Activated CD4-positive, alpha-beta T cell treated with anti-CD3 and anti-CD28 coated beads, Interleukin-2, amount 50 U/mL, for 1 hour (primary cell): ENCODE measurements around the gene GIN1.
"Not testable (repeated sequence)": the region's sequence is repeated elsewhere in the genome, so short reads cannot be mapped to it uniquely, and the experiment has no call there.

ENCODE experiments used
- DNase-seq: peaks from one replicate; pipeline ENCODE4 v3.0.0-alpha.2; 2020

GIN1 gene

DNA sequence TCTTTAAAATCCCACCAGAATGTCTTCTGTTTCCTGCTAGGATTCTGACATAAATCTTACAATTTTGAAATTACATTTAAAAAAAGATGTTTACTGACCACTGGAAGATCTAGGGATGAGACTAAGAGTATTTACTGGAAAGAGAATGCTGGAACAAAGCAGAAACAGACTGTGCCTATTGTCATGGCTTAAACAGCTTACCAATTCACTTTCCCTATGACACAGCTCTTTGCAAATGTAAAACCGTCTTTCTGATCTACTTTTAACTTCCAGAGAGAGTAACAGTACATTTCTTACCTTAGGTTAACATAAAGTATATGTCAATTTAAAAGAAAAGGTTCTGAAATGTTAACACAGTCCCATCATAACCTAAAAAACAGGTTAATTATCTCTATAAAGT lies 10.7 kb downstream of the GIN1 start:
- DNase-seq: no peak

DNA sequence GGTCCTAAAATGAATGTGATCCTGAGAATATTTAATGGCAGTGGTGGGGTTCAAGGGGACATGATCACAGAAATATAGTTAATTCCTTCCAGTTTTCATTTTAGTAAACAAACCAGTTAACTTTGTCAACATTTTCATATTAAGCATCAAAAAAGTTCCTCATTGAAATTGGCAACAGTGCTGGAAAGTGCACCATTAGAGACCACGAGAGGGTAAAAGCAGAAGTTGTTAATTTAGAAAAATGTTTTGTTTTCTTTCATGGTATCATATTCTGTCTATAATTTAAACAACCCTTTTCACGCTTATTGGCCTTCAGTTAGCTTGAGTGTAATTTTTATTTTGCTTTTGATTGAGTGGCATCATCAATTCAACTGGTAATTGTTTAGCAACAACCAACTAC lies 11.9 kb downstream of the GIN1 start:
- no peak for DNase-seq

GRCh38 chr5:103102234-103102633 lies 17.7 kb downstream of the GIN1 start:
- DNase-seq: no peak

GRCh38 chr5:103101079-103101750 lies 18.7 kb downstream of the GIN1 start:
- DNase-seq: no peak

- no peak for DNase-seq
These were observed 20.9 kb downstream of the GIN1 start for GRCh38 chr5:103098993-103099392.

DNA sequence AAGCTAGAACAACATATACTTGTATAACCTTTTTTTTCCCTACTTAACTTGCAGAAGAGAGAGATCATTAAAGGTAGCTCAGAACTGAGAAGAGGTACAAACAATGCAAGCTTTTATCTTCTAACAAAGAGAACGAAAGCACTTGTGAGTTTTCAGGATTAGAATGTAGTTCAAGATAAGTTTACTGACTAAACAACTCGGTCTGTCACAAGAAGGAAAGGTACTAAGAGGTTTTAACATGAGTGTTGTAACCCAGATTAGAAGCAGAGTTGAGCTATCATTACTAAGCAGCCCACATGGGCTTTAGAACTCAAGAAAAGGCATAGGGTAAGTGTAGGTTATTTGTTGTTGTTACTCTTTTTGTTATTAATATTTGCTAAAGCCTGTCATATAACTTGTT lies 25.2 kb downstream of the GIN1 start:
- DNase-seq: no peak

GRCh38 chr5:103093727-103094126 lies 26.2 kb downstream of the GIN1 start:
- no peak for DNase-seq

DNA sequence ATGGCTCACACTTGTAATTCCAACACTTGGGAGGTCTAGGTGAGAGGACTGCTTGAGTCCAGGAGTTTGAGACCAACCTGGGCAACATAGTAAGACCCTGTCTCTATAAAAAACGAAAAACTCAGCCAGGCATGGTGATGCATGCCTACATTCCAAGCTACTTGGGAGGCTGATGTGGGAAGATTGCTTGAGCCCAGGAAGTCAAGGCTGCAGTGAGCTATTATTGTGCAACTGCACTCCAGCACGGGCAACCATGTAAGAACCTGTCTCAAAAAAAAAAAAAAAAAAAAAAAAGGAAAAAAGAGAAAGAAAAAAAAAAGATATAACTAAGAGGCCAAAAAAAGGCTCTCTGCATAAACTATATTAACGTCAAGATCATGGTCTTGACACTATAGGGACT lies 27.3 kb downstream of the GIN1 start:
- no peak for DNase-seq

DNA sequence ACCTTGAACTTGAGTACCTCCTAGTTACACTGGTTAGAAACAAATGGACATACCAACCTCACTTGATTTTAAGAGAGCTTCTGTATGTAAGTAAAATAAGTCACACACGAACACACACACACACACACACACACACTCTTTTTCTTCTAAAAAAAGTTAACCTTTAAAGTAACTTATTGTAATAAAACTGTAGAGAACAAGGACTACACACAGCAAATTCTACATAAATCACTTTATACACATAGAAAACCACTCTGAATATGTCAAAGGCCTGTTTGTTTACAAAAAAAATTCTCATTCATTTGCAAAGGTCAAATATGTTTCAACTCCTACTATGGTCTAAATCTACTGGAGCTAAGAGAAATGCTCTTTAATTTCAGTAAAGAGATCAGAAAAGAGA lies 29.1 kb downstream of the GIN1 start:
- DNase-seq: no peak

DNA sequence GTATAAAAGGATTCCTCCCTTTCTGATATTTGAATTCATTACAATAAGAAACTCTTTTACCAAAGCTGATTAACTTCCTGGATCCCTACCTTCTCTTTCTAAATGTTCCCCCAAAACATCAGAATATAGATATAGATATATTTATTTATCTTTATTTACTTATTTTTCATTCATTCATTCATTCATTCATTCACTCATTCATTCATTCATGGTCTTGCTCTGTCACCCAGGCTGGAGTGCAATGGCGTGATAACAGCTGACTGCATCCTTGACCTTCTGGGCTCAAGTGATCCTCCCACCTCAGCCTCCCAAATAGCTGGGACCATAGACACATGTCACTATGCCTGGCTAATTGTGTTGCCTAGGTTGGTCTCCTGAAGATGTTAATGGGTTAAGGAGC lies 30.7 kb downstream of the GIN1 start:
- no peak for DNase-seq

DNA sequence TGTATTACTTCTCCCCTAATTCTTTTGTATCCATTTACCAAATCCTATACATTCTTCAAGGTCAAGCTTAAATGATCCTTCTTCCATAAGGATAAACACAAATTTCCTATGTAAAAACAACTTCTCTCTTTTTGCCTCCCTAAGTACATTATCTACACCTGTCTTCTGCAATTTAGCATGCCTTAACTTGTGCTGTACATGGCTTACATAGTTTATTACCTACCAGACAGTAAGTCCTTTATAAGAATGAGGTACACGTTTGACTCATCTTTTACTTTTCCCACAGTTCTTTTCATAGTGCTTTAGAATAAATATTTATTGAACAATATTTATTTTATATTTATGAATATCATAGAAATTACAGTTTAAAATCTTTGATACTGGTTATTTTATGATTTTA lies 33.4 kb downstream of the GIN1 start:
- DNase-seq: no peak

GRCh38 chr5:103079796-103080195 lies 40.1 kb downstream of the GIN1 start:
- no peak for DNase-seq

DNA sequence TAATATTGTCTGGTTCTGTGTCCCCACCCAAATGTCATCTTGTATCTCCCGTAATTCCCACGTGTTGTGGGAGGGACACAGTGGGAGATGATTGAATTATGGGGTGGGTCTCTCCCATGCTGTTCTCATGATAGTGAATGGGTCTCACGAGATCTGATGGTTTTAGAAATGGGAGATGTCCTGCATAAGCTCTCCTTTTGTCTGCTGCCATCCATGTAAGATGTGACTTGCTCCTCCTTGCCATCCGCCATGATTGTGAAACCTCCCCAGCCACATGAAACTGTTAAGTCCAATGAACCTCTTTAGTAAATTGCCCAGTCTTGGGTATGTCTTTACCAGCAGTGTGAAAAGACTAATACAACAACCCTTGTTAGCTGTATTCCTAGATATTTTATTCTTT lies 44.5 kb downstream of the GIN1 start:
- DNase-seq: no peak

GRCh38 chr5:103073500-103073899 lies 46.4 kb downstream of the GIN1 start:
- DNase-seq: not testable (repeated sequence)

GRCh38 chr5:103066326-103066725 lies 53.6 kb downstream of the GIN1 start:
- DNase-seq: no peak

GRCh38 chr5:103060424-103060954 lies 59.4 kb downstream of the GIN1 start:
- no peak for DNase-seq

GRCh38 chr5:103059525-103059924 lies 60.4 kb downstream of the GIN1 start:
- no peak for DNase-seq

DNA sequence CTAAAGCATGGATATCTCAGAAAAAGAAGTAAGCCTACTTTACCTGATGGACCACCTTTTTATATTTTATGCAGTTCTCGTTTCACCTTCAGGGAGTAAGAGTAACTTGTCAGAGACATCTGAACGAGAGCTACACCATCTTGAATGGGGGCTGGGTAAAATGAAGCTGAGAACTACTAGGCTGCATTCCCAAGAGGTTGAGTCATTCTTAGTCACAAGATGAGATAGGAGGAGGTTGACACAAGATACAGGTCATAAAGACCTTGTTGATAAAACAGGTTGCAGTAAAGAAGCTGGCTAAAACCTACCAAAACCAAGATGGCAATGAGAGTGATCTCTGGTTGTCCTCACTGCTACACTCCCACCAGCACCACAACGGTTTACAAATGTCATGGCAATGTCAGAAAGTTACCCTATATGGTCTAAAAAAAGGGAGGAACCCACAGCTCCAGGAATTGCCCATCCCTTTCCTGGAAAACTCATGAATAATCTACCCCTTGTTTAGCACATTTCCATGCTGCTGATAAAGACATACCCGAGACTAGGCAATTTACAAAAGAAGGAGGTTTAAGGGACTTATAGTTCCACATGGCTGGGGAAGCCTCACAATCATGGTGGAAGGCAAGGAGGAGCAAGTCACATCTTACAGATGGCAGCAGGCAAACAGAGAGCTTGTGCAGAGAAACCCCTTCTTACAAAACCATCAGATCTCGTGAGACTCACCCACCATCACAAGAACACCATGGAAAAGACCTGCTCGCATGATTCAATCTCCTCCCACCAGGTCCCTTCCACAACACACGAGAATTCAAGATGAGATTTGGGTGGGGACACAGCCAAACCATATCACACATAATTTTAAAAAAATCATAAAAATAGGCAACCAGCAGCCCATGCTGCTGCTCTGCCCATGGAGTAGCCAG lies 62.5 kb downstream of the GIN1 start:
- DNase-seq: no peak

DNA sequence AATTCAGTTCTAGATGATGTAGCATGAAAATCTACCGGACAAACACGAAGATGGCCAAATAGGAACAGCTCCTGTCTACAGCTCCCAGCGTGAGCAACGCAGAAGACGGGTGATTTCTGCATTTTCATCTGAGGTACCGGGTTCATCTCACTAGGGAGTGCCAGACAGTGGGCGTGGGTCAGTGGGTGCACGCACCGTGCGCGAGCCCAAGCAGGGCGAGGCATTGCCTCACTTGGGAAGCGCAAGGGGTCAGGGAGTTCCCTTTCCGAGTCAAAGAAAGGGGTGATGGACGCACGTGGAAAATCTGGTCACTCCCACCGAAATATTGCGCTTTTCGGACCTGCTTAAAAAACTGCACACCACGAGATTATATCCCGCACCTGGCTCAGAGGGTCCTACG lies 73.2 kb downstream of the GIN1 start:
- DNase-seq: not testable (repeated sequence)

DNA sequence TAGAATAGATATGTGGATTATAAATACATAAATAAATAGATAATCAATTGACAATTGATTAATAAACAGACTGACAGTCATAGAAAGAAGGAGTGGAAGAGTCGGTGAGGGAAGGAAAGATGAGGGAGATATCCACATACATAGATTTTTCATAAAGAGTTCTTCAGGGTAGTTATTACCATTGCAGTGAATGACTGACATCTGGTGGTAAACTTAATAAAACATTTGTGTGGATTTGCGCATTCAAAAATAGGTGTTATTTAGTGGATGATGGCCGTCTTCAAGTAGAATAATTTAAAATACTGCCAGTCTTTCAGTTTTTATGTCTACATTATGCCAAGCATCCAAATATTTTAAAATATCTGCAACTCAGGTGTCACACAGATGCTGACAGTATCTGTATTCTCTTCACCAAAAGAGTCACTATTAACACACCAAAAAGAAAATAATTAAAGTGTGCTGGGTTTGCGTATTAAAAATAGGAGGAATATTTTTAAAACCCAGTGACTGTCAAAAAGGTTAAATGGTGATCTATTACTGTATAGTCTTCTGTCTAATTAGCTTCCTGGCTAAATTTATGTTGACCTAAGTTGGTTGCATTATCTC lies 78.8 kb downstream of the GIN1 start:
- no peak for DNase-seq

GRCh38 chr5:103037673-103038455 lies 82.1 kb downstream of the GIN1 start:
- DNase-seq: no peak

DNA sequence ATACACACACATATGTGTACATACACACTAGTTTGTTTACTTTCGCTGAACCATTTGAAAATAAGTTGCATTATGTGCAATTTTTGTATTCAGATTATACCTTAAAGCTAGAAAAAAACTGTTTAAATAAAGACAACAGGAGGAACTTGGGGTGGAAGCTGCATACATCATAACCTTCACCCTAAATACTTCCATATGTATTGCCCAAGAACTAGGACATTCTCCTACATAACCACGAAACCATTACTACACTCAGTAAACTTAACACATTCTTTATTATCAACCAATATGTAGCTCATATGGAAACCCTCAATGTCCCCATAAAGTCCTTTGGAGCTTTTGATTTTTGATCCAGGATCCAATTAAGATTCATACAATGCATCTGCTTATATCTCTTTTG lies 83.3 kb downstream of the GIN1 start:
- DNase-seq: no peak
